HepG2 (cell line): Measurements from ENCODE around the gene DOCK9. TPM values are rescaled to one million over a fixed set of nuclear protein-coding genes. Genes with fewer than 3 reads are reported as not detected.

Experiments used
- ATAC-seq: fragments of 200-7000 bp; cut with Tn5 transposase; 3 replicates; pipeline ENCODE4 v1.9.1; 2020; ENCODE audit warnings: mild to moderate bottlenecking, moderate library complexity
- BruUV-seq: library from RNA; stranded (reverse); fragments of 400-500 nt; replicated peaks from 2 replicates; lab custom pipeline; 2021; lab: Mats Ljungman, UMichigan
- CTCF ChIA-PET: fragments of 300-600 bp; formaldehyde crosslinking; extraction: SDS; loops from one replicate; lab custom pipeline; 2021; ENCODE audit warnings: low total read pairs, inconsistent platforms, low intra/inter-chr PET ratio; lab: Yijun Ruan, JAX
- POLR2A ChIA-PET: fragments of 350-600 bp; sonication (Branson Sonifier 250); formaldehyde crosslinking; loops from one replicate; lab custom pipeline; 2020; ENCODE audit warnings: antibody characterized with exemption, inconsistent platforms; lab: Yijun Ruan, JAX
- DNase-seq: peaks from one replicate; pipeline ENCODE4 v3.0.0-alpha.2; 2015; ENCODE audit warnings: low spot score
- FAIRE-seq: peaks from 3 replicates; lab custom pipeline; 2011; peaks lifted over from hg19 to GRCh38; lab: Jason Lieb, UNC
- H2AFZ ChIP-seq: one replicate; pipeline ENCODE4 v1.6.1; 2011; ENCODE audit warnings: low read length, inconsistent platforms
- H3K27ac ChIP-seq: fragments of 300-600 bp; 3 replicates; pipeline ENCODE4 v1.8.0; 2011; ENCODE audit warnings: mixed run types, mild to moderate bottlenecking, mixed read lengths, low read length, inconsistent platforms; ENCODE audit not compliant: insufficient read depth; ENCODE audit errors: extremely low read length
- H3K27me3 ChIP-seq, 2 experiments: fragments of 200-600 bp in 1 of 2; 2 replicates in 1 of 2; 3 replicates in 1 of 2; pipeline versions ENCODE4 v1.6.0 to v1.8.0; 2011; ENCODE audit warnings: low read length in 2 of 2, mild to moderate bottlenecking in 2 of 2, moderate library complexity in 2 of 2, inconsistent platforms in 1 of 2; ENCODE audit not compliant: insufficient read depth in 2 of 2, control insufficient read depth in 1 of 2
- H3K36me3 ChIP-seq, 2 experiments: fragments of 200-600 bp in 1 of 2; replicated peaks in 1 of 2; 2 replicates in 1 of 2; 3 replicates in 1 of 2; pipeline versions ENCODE4 v1.5.1 to v1.8.0; 2011; ENCODE audit warnings: low read length in 2 of 2, inconsistent platforms in 1 of 2; ENCODE audit not compliant: insufficient read depth in 2 of 2, control insufficient read depth in 1 of 2
- H3K4me1 ChIP-seq: 2 replicates; pipeline ENCODE4 v1.5.1; 2012; ENCODE audit warnings: low read length, inconsistent platforms; ENCODE audit not compliant: insufficient read depth
- H3K4me2 ChIP-seq: 2 replicates; pipeline ENCODE4 v1.6.0; 2011; ENCODE audit warnings: low read depth, low read length, inconsistent platforms
- H3K4me3 ChIP-seq, 3 experiments: fragments of 200-600 bp in 1 of 3; sonication (generic), shearing (Covaris generic) in 1 of 3; replicated peaks in 1 of 3; 2 replicates each; pipeline ENCODE4 v1.5.1; 2011 to 2016; ENCODE audit warnings: low read length in 3 of 3, inconsistent platforms in 2 of 3, low read depth in 2 of 3, mild to moderate bottlenecking in 2 of 3, control low read depth in 1 of 3, mixed read lengths in 1 of 3; ENCODE audit not compliant: insufficient read depth in 1 of 3
- H3K79me2 ChIP-seq: one replicate; pipeline ENCODE4 v1.6.1; 2011; ENCODE audit warnings: low read length, inconsistent platforms; ENCODE audit not compliant: insufficient read depth
- H3K9ac ChIP-seq: 2 replicates; pipeline ENCODE4 v1.6.0; 2011; ENCODE audit warnings: mild to moderate bottlenecking, low read depth, low read length, inconsistent platforms; ENCODE audit not compliant: insufficient read depth
- H3K9me3 ChIP-seq: 2 replicates; pipeline ENCODE4 v1.5.1; 2012; ENCODE audit warnings: mild to moderate bottlenecking, low read length
- H4K20me1 ChIP-seq: 2 replicates; pipeline ENCODE4 v1.6.0; 2011; ENCODE audit warnings: inconsistent platforms, mild to moderate bottlenecking, low read length, moderate library complexity; ENCODE audit not compliant: insufficient read depth
- BHLHE40 ChIP-seq: IDR thresholded peaks from 2 replicates; pipeline ENCODE4 v1.6.1; 2011; ENCODE audit warnings: low read length, improper control_type of control experiment
- CHD4 ChIP-seq: fragments of 200-600 bp; sonication (generic); IDR thresholded peaks from 2 replicates; pipeline ENCODE4 v1.7.0; 2017; ENCODE audit warnings: mild to moderate bottlenecking, low read length, borderline replicate concordance
- GABPA ChIP-seq, 2 experiments: IDR thresholded peaks; 2 replicates each; pipeline ENCODE4 v1.6.1; 2011 to 2016; ENCODE audit warnings: low read depth in 2 of 2, low read length in 1 of 2, missing biosample characterization in 1 of 2, missing genetic modification characterization in 1 of 2
- KLF15 ChIP-seq: sonication (generic); formaldehyde crosslinking; IDR thresholded peaks from 2 replicates; pipeline ENCODE4 v1.8.1; 2023; ENCODE audit warnings: borderline replicate concordance, mild to moderate bottlenecking, inconsistent platforms, missing genetic modification reagents, mixed read lengths
- NFATC3 ChIP-seq: sonication (generic); formaldehyde crosslinking; IDR thresholded peaks from 2 replicates; pipeline ENCODE4 v1.5.1; 2020; ENCODE audit warnings: mild to moderate bottlenecking, missing genetic modification reagents
- NRL ChIP-seq: sonication (generic); formaldehyde crosslinking; IDR thresholded peaks from 2 replicates; pipeline ENCODE4 v1.5.0; 2020; ENCODE audit warnings: missing genetic modification reagents, mild to moderate bottlenecking, moderate library complexity, borderline replicate concordance
- SETDB1 ChIP-seq: sonication (generic); formaldehyde crosslinking; IDR thresholded peaks from 2 replicates; pipeline ENCODE4 v1.5.1; 2020; ENCODE audit warnings: missing genetic modification reagents, mild to moderate bottlenecking, borderline replicate concordance
- U2AF1 ChIP-seq: fragments of 200-400 bp; formaldehyde crosslinking; optimal IDR thresholded peaks from 2 replicates; pipeline ENCODE3; 2017; ENCODE audit warnings: mild to moderate bottlenecking, low read depth, low read length
- ZNF557 ChIP-seq: sonication (generic); formaldehyde crosslinking; IDR thresholded peaks from 2 replicates; pipeline ENCODE4 v1.4.0; 2020; ENCODE audit warnings: missing genetic modification reagents
- ZNF792 ChIP-seq: IDR thresholded peaks from 2 replicates; pipeline ENCODE4 v1.6.1; 2016
- ZNF883 ChIP-seq: sonication (generic); formaldehyde crosslinking; IDR thresholded peaks from 2 replicates; pipeline ENCODE4 v1.5.1; 2020; ENCODE audit warnings: mild to moderate bottlenecking, missing genetic modification reagents; ENCODE audit errors: not compliant biosample characterization
- WGBS: methylation state at CpG from one replicate; pipeline ENCODE4 v1.1.6; 2017; ENCODE audit warnings: low lambda C conversion rate; 5-methylcytosine and 5-hydroxymethylcytosine counted together
- in situ Hi-C: cut with HindIII; loops from 2 replicates; pipeline ENCODE4 v1.10.0; 2017; ENCODE audit warnings: low pct_unique_long_range_greater_than_20kb; ENCODE audit not compliant: extremely low pct_ligation_motif_present
- intact Hi-C: fragments of 100-400 bp; cut with micrococcal nuclease; formaldehyde crosslinking; loops from one replicate; pipeline ENCODE4 v1.10.0; 2022; ENCODE audit not compliant: unreplicated experiment
- polyA plus RNA-seq, 8 experiments: library from polyadenylated mRNA; depleted of rRNA in 3 of 8; stranded (reverse) in 7 of 8; unstranded in 1 of 8; fragments of >200 nt; fragmentation: Illumina TruSeq in 4 of 8; extraction: Trizol in 4 of 8; gene quantifications; 2 replicates each; pipeline versions ENCODE4 v1.2.1 to v1.2.3, GENCODE V29; 2011 to 2016; ENCODE audit warnings: low read depth in 4 of 8, missing spikeins in 1 of 8, mixed read lengths in 1 of 8; ENCODE audit not compliant: insufficient read depth in 1 of 8
- total RNA-seq, 5 experiments: library from RNA; depleted of rRNA; stranded (reverse); fragments of >200 nt; fragmentation: Illumina TruSeq; extraction: Trizol; gene quantifications; 2 replicates each; pipeline ENCODE4 v1.2.3, GENCODE V29; 2016; ENCODE audit warnings: low read depth in 1 of 5
- TF ChIP-seq, protein P1 (sequence below): sonication (generic); formaldehyde crosslinking; IDR thresholded peaks from 2 replicates; pipeline ENCODE4 v1.4.0; 2020; ENCODE audit warnings: missing genetic modification reagents, borderline replicate concordance

DOCK9 gene
- total and polyA plus RNA-seq, 2 of the 13 experiments (the other 11 are each of a cell fraction or from before 2014, with no cell fraction given) = 0.44 to 0.97 TPM

DNA sequence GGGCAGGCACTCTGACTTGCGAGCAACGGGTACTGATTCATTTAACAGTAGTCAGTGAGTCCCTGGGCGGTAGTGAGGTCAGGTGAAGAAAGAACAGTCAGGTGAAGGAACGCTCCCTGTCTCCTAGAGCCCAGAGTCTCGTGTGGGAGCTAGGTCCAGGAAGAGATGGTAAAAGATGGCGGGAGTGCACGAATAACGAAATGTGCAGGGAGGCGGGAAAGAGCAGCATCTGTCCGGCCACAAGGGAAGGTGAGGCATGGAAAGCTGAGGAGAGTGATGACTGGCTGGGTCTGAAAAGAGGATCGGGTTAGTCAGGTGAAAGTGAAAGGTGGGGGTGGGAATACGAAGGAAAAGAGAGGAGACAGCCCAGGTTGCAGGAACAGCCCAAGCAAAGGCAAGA, 161.5 kb downstream of the DOCK9 start:
- H4K20me1 ChIP-seq = no peaks in the 10 kb centered on the region
- no peaks in the 10 kb centered on the region for H3K36me3 ChIP-seq
- no peak overlapping the region for H3K9ac ChIP-seq
- no peak overlapping the region for H3K4me2 ChIP-seq
- POLR2A ChIA-PET = no interaction called here
- peaks cover 15% of the 10 kb centered on the region for H3K4me1 ChIP-seq
- H3K27me3 ChIP-seq = no peaks in the 10 kb centered on the region
- H2AFZ ChIP-seq = no peak overlapping the region
- TF ChIP-seq NFATC3 (CRISPR knock-in tag) (no peak), ZNF883 (CRISPR knock-in tag) (no peak), U2AF1 (no peak), GABPA (IDR thresholded peaks at IDR 0.05; ENCODE audit: low read depth, low read length) (no peak), GABPA (CRISPR knock-in tag; IDR thresholded peaks at IDR 0.05; ENCODE audit: low read depth) (no peak), BHLHE40 (no peak), ZNF557 (CRISPR knock-in tag) (no peak), ZNF792 (CRISPR knock-in tag) (no peak), CHD4 (no peak), NRL (CRISPR knock-in tag) (no peak), KLF15 (CRISPR knock-in tag) (no peak), SETDB1 (CRISPR knock-in tag) (no peak)
- TF ChIP-seq, protein P1, sequence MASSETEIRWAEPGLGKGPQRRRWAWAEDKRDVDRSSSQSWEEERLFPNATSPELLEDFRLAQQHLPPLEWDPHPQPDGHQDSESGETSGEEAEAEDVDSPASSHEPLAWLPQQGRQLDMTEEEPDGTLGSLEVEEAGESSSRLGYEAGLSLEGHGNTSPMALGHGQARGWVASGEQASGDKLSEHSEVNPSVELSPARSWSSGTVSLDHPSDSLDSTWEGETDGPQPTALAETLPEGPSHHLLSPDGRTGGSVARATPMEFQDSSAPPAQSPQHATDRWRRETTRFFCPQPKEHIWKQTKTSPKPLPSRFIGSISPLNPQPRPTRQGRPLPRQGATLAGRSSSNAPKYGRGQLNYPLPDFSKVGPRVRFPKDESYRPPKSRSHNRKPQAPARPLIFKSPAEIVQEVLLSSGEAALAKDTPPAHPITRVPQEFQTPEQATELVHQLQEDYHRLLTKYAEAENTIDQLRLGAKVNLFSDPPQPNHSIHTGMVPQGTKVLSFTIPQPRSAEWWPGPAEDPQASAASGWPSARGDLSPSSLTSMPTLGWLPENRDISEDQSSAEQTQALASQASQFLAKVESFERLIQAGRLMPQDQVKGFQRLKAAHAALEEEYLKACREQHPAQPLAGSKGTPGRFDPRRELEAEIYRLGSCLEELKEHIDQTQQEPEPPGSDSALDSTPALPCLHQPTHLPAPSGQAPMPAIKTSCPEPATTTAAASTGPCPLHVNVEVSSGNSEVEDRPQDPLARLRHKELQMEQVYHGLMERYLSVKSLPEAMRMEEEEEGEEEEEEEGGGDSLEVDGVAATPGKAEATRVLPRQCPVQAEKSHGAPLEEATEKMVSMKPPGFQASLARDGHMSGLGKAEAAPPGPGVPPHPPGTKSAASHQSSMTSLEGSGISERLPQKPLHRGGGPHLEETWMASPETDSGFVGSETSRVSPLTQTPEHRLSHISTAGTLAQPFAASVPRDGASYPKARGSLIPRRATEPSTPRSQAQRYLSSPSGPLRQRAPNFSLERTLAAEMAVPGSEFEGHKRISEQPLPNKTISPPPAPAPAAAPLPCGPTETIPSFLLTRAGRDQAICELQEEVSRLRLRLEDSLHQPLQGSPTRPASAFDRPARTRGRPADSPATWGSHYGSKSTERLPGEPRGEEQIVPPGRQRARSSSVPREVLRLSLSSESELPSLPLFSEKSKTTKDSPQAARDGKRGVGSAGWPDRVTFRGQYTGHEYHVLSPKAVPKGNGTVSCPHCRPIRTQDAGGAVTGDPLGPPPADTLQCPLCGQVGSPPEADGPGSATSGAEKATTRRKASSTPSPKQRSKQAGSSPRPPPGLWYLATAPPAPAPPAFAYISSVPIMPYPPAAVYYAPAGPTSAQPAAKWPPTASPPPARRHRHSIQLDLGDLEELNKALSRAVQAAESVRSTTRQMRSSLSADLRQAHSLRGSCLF (CRISPR knock-in tag) = no peak
- BruUV-seq = no TSS peak
- H3K4me3 ChIP-seq = no peak overlapping the region
- CTCF ChIA-PET = no interaction called here
- WGBS = 80% methylated on average over 12 of the region's 12 CpGs
- intact Hi-C loops = no loop called here
- FAIRE-seq (no peak), ATAC-seq (no peak), DNase-seq (no peak)
- H3K79me2 ChIP-seq = no peaks in the 10 kb centered on the region
- H3K9me3 ChIP-seq = no peaks in the 10 kb centered on the region
- H3K27ac ChIP-seq = no peak overlapping the region
- in situ Hi-C loops = no loop called here
